PC-9 (cell line): ENCODE results near the gene CFAP107. TPM values are rescaled to one million over a fixed set of nuclear protein-coding genes. Genes with fewer than 3 reads are reported as not detected.
"Not testable (repeated sequence)": the region's sequence is repeated elsewhere in the genome, so short reads cannot be mapped to it uniquely, and the experiment has no call there.

Experiments
- BruUV-seq: library from RNA; stranded (reverse); fragments of 400-500 nt; replicated peaks from 2 replicates; lab custom pipeline; 2021; lab: Mats Ljungman, UMichigan
- CTCF ChIA-PET: fragments of 300-600 bp; sonication (Branson Sonifier 250); formaldehyde crosslinking; loops from one replicate; lab custom pipeline; 2022; ENCODE audit warnings: antibody characterized with exemption; lab: Charles Lee
- POLR2A ChIA-PET: fragments of 300-600 bp; sonication (Branson Sonifier 250); formaldehyde crosslinking; loops from one replicate; lab custom pipeline; 2022; ENCODE audit warnings: antibody characterized with exemption; ENCODE audit not compliant: unreplicated experiment; lab: Charles Lee
- DNase-seq, 2 experiments: peaks; one replicate each; pipeline versions ENCODE4 v3.0.0 to v3.0.0-alpha.2; 2015 to 2022; ENCODE audit warnings: mixed read lengths in 1 of 2
- H2AFZ ChIP-seq: fragments of 200-600 bp; sonication (generic); 2 replicates; pipeline ENCODE4 v1.8.1; 2017; ENCODE audit warnings: antibody characterized with exemption
- H3F3A ChIP-seq: fragments of 200-600 bp; sonication (generic); 2 replicates; pipeline ENCODE4 v1.8.1; 2017; ENCODE audit warnings: antibody characterized with exemption, mild to moderate bottlenecking, low read depth; ENCODE audit not compliant: insufficient read depth
- H3K27ac ChIP-seq: fragments of 200-600 bp; sonication (generic); 2 replicates; pipeline ENCODE4 v1.6.1; 2016; ENCODE audit warnings: mixed run types
- H3K27me3 ChIP-seq: fragments of 200-600 bp; sonication (generic); 2 replicates; pipeline ENCODE4 v1.6.1; 2016; ENCODE audit warnings: low read depth, mixed run types; ENCODE audit not compliant: insufficient read depth
- H3K36me3 ChIP-seq: fragments of 200-600 bp; sonication (generic); 2 replicates; pipeline ENCODE4 v1.6.1; 2016; ENCODE audit warnings: low read depth, mixed run types
- H3K4me1 ChIP-seq: fragments of 200-600 bp; sonication (generic); replicated peaks from 2 replicates; pipeline ENCODE4 v1.6.1; 2016; ENCODE audit warnings: mixed run types; ENCODE audit not compliant: insufficient read depth
- H3K4me2 ChIP-seq: fragments of 200-600 bp; sonication (generic); 2 replicates; pipeline ENCODE4 v1.6.1; 2017; ENCODE audit warnings: mixed run types
- H3K4me3 ChIP-seq: fragments of 200-600 bp; sonication (generic); 2 replicates; pipeline ENCODE4 v1.6.1; 2016; ENCODE audit warnings: mixed run types
- H3K79me2 ChIP-seq: fragments of 200-600 bp; sonication (generic); 2 replicates; pipeline ENCODE4 v1.6.1; 2017; ENCODE audit warnings: low read depth, mixed run types
- H3K9me2 ChIP-seq: fragments of 200-600 bp; sonication (generic); 2 replicates; pipeline ENCODE4 v1.8.1; 2017; ENCODE audit warnings: mild to moderate bottlenecking; ENCODE audit not compliant: insufficient read depth
- H3K9me3 ChIP-seq: fragments of 200-600 bp; sonication (generic); 2 replicates; pipeline ENCODE4 v1.8.1; 2016; ENCODE audit warnings: low read depth; ENCODE audit not compliant: insufficient read depth
- H4K20me1 ChIP-seq: fragments of 200-600 bp; sonication (generic); 2 replicates; pipeline ENCODE4 v1.8.1; 2017; ENCODE audit not compliant: insufficient read depth
- CTCF ChIP-seq: fragments of 200-600 bp; sonication (generic); conservative IDR thresholded peaks from 2 replicates; pipeline ENCODE4 v1.6.1; 2017; ENCODE audit warnings: mixed run types, antibody characterized with exemption, mild to moderate bottlenecking, moderate library complexity
- EZH2 ChIP-seq: fragments of 200-600 bp; sonication (generic); IDR thresholded peaks from 2 replicates; pipeline ENCODE4 v1.8.0; 2017; ENCODE audit warnings: antibody characterized with exemption, low read depth
- intact Hi-C: fragments of 100-400 bp; cut with micrococcal nuclease; formaldehyde crosslinking; loops from one replicate; pipeline ENCODE4 v1.10.0; 2022; ENCODE audit not compliant: unreplicated experiment
- total RNA-seq: library from RNA; stranded (reverse); gene quantifications from 2 replicates; pipeline ENCODE4 v1.2.3, GENCODE V29; 2021

CFAP107 gene
- total RNA-seq, 1 experiment from 2014 or later: not detected

GRCh38 chr1:12722626-12723025 lies 23.4 kb upstream of the CFAP107 start:
- intact Hi-C loops: no loop called here
- Histone ChIP-seq H3K36me3 (no peaks in the 10 kb centered on the region), H4K20me1 (no peaks in the 10 kb centered on the region), H3F3A (no peaks in the 10 kb centered on the region), H3K9me2 (no peaks in the 10 kb centered on the region), H3K9me3 (no peaks in the 10 kb centered on the region), H3K27me3 (peaks cover 9% of the 10 kb centered on the region; the same call in 1 of the 2 replicates), H3K4me1 (no peaks in the 10 kb centered on the region), H3K27ac (no peak overlapping the region), H2AFZ (no peak overlapping the region), H3K79me2 (no peaks in the 10 kb centered on the region), H3K4me3 (no peak overlapping the region), H3K4me2 (no peak overlapping the region)
- no peak for TF ChIP-seq CTCF
- TF ChIP-seq EZH2: no peak
- POLR2A ChIA-PET: no interaction called here
- no peak for DNase-seq
- BruUV-seq: no TSS peak
- CTCF ChIA-PET: no interaction called here

GRCh38 chr1:12728391-12728790 lies 17.6 kb upstream of the CFAP107 start:
- intact Hi-C loops: no loop called here
- Histone ChIP-seq H3K9me3 (no peaks in the 10 kb centered on the region), H3K4me1 (no peaks in the 10 kb centered on the region), H4K20me1 (no peaks in the 10 kb centered on the region), H3K79me2 (no peaks in the 10 kb centered on the region), H3F3A (no peaks in the 10 kb centered on the region), H3K27me3 (peaks cover 9% of the 10 kb centered on the region; the same call in 1 of the 2 replicates), H3K36me3 (no peaks in the 10 kb centered on the region), H3K27ac (no peak overlapping the region), H3K4me3 (no peak overlapping the region), H3K9me2 (no peaks in the 10 kb centered on the region), H2AFZ (no peak overlapping the region), H3K4me2 (no peak overlapping the region)
- TF ChIP-seq EZH2 (no peak), CTCF (no peak)
- no peak for DNase-seq
- POLR2A ChIA-PET: no interaction called here
- CTCF ChIA-PET: no interaction called here
- no TSS peak for BruUV-seq

GRCh38 chr1:12730156-12730555 lies 15.8 kb upstream of the CFAP107 start:
- Histone ChIP-seq H3K79me2 (no peaks in the 10 kb centered on the region), H2AFZ (no peak overlapping the region), H3K27ac (no peak overlapping the region), H3K27me3 (peaks cover 9% of the 10 kb centered on the region; the same call in 1 of the 2 replicates), H3K4me3 (no peak overlapping the region), H3K4me2 (no peak overlapping the region), H3F3A (no peaks in the 10 kb centered on the region), H4K20me1 (no peaks in the 10 kb centered on the region), H3K9me2 (no peaks in the 10 kb centered on the region), H3K9me3 (no peaks in the 10 kb centered on the region), H3K4me1 (no peaks in the 10 kb centered on the region), H3K36me3 (no peaks in the 10 kb centered on the region)
- DNase-seq: no peak
- no TSS peak for BruUV-seq
- CTCF ChIA-PET: no interaction called here
- TF ChIP-seq CTCF (no peak), EZH2 (no peak)
- POLR2A ChIA-PET: no interaction called here
- intact Hi-C loops: no loop called here

GRCh38 chr1:12731084-12731483 lies 14.9 kb upstream of the CFAP107 start:
- BruUV-seq, H3K9me2 ChIP-seq, CTCF ChIA-PET, DNase-seq, H3K9me3 ChIP-seq, H2AFZ ChIP-seq, H3F3A ChIP-seq, intact Hi-C loops, H4K20me1 ChIP-seq, H3K27ac ChIP-seq, H3K4me2 ChIP-seq, H3K4me1 ChIP-seq, POLR2A ChIA-PET, H3K36me3 ChIP-seq, H3K27me3 ChIP-seq, H3K79me2 ChIP-seq, H3K4me3 ChIP-seq: not testable (repeated sequence)
